Measurements from ENCODE around the gene ABCA4. TPM values are rescaled to one million over a fixed set of nuclear protein-coding genes. Genes with fewer than 3 reads are reported as not detected.

The ABCA4 gene
- total and polyA plus RNA-seq, 2 donors (not counting 3 experiments of a cell fraction or from before 2014, with no cell fraction given), result 2.3 to 4.9 TPM

GRCh38 chr1:93997756-93998155, 123.2 kb downstream of the ABCA4 start:
- H3K79me2 ChIP-seq (ENCODE audit: control insufficient read depth, insufficient read depth, low read length), result no peaks in the 10 kb centered on the region
- no peaks in the 10 kb centered on the region for H3K4me1 ChIP-seq (ENCODE audit: control insufficient read depth, extremely low read depth, insufficient read depth, low read length)
- no peaks in the 10 kb centered on the region for H3K9me1 ChIP-seq (replicated peaks; ENCODE audit: control insufficient read depth, extremely low read depth, insufficient read depth, low read length)
- ChIA-PET POLR2A (no interaction called here), CTCF (no interaction called here)
- no peak for FAIRE-seq
- no TSS peak for BruUV-seq (replicated peaks)
- no peaks in the 10 kb centered on the region for H4K20me1 ChIP-seq (replicated peaks; ENCODE audit: control insufficient read depth, extremely low read depth, insufficient read depth, low read length)
- H3K4me2 ChIP-seq (ENCODE audit: insufficient read depth, low read length), result no peak overlapping the region
- H3K36me3 ChIP-seq (ENCODE audit: control insufficient read depth in 2 of 2, extremely low read depth in 1 of 2, insufficient read depth in 2 of 2, low read length in 2 of 2), result no peaks in the 10 kb centered on the region
- no peak overlapping the region for H3K27ac ChIP-seq (ENCODE audit: insufficient read depth, low read depth, low read length)
- no peak overlapping the region for H3K4me3 ChIP-seq (replicated peaks in 1 of 3; ENCODE audit: insufficient read depth in 1 of 3, low read depth in 1 of 3, low read length in 3 of 3)
- H3K9ac ChIP-seq (replicated peaks; ENCODE audit: extremely low read depth, insufficient read depth, low read length), result no peak overlapping the region
- intact Hi-C loops (cut with micrococcal nuclease) (no loop called here), dilution Hi-C loops (cut with MboI; ENCODE audit: extremely low pct_ligation_motif_present, low sequenced_read_pairs) (no loop called here)
- H3K9me3 ChIP-seq (replicated peaks; ENCODE audit: control insufficient read depth, insufficient read depth, low read length), result no peaks in the 10 kb centered on the region
- no peak for TF ChIP-seq POLR2A (IDR thresholded peaks at IDR 0.05; ENCODE audit: low read depth, low read length)
- TF ChIP-seq, protein P1, sequence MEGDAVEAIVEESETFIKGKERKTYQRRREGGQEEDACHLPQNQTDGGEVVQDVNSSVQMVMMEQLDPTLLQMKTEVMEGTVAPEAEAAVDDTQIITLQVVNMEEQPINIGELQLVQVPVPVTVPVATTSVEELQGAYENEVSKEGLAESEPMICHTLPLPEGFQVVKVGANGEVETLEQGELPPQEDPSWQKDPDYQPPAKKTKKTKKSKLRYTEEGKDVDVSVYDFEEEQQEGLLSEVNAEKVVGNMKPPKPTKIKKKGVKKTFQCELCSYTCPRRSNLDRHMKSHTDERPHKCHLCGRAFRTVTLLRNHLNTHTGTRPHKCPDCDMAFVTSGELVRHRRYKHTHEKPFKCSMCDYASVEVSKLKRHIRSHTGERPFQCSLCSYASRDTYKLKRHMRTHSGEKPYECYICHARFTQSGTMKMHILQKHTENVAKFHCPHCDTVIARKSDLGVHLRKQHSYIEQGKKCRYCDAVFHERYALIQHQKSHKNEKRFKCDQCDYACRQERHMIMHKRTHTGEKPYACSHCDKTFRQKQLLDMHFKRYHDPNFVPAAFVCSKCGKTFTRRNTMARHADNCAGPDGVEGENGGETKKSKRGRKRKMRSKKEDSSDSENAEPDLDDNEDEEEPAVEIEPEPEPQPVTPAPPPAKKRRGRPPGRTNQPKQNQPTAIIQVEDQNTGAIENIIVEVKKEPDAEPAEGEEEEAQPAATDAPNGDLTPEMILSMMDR (IDR thresholded peaks at IDR 0.05; ENCODE audit: extremely low read depth in 1 of 2, insufficient read depth in 1 of 2, low read depth in 1 of 2, low read length in 2 of 2), result no peak
- TF ChIP-seq POLR2AphosphoS5 (IDR thresholded peaks at IDR 0.05; ENCODE audit: insufficient read depth, low read depth, low read length), result no peak
- no peak for TF ChIP-seq MAX (IDR thresholded peaks at IDR 0.05; ENCODE audit: insufficient read depth, insufficient read length)
- TF ChIP-seq FOS (IDR thresholded peaks at IDR 0.05; ENCODE audit: borderline replicate concordance, insufficient read depth, low read length), result no peak
- no peak for TF ChIP-seq GATA2 (IDR thresholded peaks at IDR 0.05; ENCODE audit: insufficient read depth, insufficient read length, low read depth, low read length)
- TF ChIP-seq EZH2 (IDR thresholded peaks at IDR 0.05; ENCODE audit: borderline replicate concordance, low read depth, low read length, severe bottlenecking), result no peak
- TF ChIP-seq MYC (IDR thresholded peaks at IDR 0.05; ENCODE audit: low read depth, low read length), result no peak
- no peak for TF ChIP-seq JUN (IDR thresholded peaks at IDR 0.05; ENCODE audit: borderline replicate concordance, insufficient read depth, insufficient read length, low read depth)
- no peak overlapping the region for H2AFZ ChIP-seq (ENCODE audit: low read depth, low read length)
- no peak for DNase-seq (ENCODE audit: low read depth, low spot score)
- peaks cover 2 to 15% of the 10 kb centered on the region in 2 experiments for H3K27me3 ChIP-seq (ENCODE audit: control insufficient read depth in 2 of 2, insufficient read depth in 2 of 2, low read length in 2 of 2)

All from endothelial cell of umbilical vein (primary cell).